ENCODE measurements around the gene DPF1.

The DPF1 gene

DNA sequence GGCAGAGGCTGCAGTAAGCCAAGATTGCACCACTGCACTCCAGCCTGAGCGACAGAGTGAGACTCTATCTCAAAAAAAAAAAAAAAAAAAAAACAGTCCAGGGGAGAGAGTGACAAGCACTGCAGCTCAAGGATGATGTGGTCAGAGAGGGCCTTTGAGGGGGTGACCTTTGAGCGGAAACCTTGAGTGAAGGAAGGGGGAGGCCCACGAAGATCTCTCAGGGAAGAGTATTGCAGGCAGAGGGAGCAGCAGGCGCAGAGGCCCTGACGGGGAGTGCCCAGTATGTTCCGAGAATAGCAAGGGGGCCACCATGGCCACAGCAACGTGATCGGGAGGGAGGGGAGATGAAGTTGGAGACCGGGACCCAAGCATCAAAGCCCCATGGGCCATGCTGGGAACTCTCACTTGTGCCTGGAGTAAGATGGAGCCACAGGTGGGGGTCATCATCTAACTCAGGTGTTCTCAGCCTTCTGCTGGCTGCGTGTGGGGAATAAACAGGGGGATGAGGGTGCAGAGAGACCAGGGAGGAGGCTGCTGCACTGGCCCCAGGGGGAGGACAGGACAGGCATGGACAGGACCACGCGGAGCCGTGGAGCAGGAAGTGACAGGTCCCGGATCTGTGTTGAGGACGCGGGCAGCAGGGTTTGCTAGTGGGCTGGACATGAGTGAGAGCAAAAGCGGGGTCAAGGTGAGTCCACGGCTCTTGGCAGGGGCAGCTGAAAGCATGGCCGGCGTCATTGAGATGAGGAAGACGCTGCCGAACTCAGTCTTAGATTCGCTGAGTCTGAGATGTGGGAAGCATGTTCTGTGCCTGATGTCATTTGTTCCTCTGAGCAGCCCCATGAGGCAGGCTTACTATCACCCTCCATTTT, 60.4 kb downstream of the DPF1 start:
- no peak for DNase-seq

GRCh38 chr19:38162632-38163031, 61.4 kb downstream of the DPF1 start:
- no peak for DNase-seq

- no peak for DNase-seq
Observed at GRCh38 chr19:38162094-38162493, 61.9 kb downstream of the DPF1 start.

All from C1 segment of cervical spinal cord (tissue), 14 donors.